ENCODE data around the gene SMARCA1. TPM values are rescaled to one million over a fixed set of nuclear protein-coding genes. Genes with fewer than 3 reads are reported as not detected.
"Not testable (repeated sequence)": the region's sequence is repeated elsewhere in the genome, so short reads cannot be mapped to it uniquely, and the experiment has no call there.

SMARCA1 gene
- 55.5 and 76.9 TPM in 2 replicates for polyA plus RNA-seq (2011; rRNA removed)
- polyA minus RNA-seq (2011; rRNA and poly(A)+ RNA removed) = 18.7 and 41.2 TPM in 2 replicates

- no peak for DNase-seq (ENCODE audit: low read depth, low spot score)
- ChIA-PET POLR2A (interaction anchor here (0.7 to 1.2 kb wide), 2 partner anchors 14 to 17 kb away, joined by 3 read pairs; partner anchors contain the start of gene OCRL), CTCF (no interaction called here)
- TF ChIP-seq CTCF (IDR thresholded peaks at IDR 0.05; ENCODE audit: low read depth, low read length) = no peak
- peak within 1 kb of the TSS; percentile 79 for H3K4me3 ChIP-seq (ENCODE audit: low read depth, low read length)
- H3K27me3 ChIP-seq (ENCODE audit: control insufficient read depth, insufficient read depth, low read length) = no peaks in the 10 kb centered on the region
- H3K9me3 ChIP-seq (ENCODE audit: control insufficient read depth, insufficient read depth, low read length) = no peaks in the 10 kb centered on the region; the same call in 1 of the 2 replicates
- peak within 1 kb of the TSS; percentile 70 for H3K27ac ChIP-seq (ENCODE audit: low read depth, low read length)
Measured at GRCh38 chrX:129523079-129523911, at the start of gene SMARCA1. TSS of gene SMARCA1 (minus strand) at chrX:129523490. CDS start at chrX:129523370, 120 bp downstream.

- Histone ChIP-seq H3K4me3 (ENCODE audit: low read depth, low read length) (no peak overlapping the region), H3K27ac (ENCODE audit: low read depth, low read length) (no peak overlapping the region), H3K9me3 (ENCODE audit: control insufficient read depth, insufficient read depth, low read length) (no peaks in the 10 kb centered on the region), H3K27me3 (ENCODE audit: control insufficient read depth, insufficient read depth, low read length) (no peaks in the 10 kb centered on the region)
- TF ChIP-seq CTCF (IDR thresholded peaks at IDR 0.05; ENCODE audit: low read depth, low read length) = no peak
- ChIA-PET POLR2A (no interaction called here), CTCF (no interaction called here)
- DNase-seq (ENCODE audit: low read depth, low spot score) = no peak
Measured at GRCh38 chrX:129572422-129572821, 49.1 kb upstream of the SMARCA1 start.

GRCh38 chrX:129568349-129568748 lies 45.1 kb upstream of the SMARCA1 start:
- Histone ChIP-seq H3K27ac (ENCODE audit: low read depth, low read length) (no peak overlapping the region), H3K4me3 (ENCODE audit: low read depth, low read length) (no peak overlapping the region), H3K9me3 (ENCODE audit: control insufficient read depth, insufficient read depth, low read length) (no peaks in the 10 kb centered on the region), H3K27me3 (ENCODE audit: control insufficient read depth, insufficient read depth, low read length) (no peaks in the 10 kb centered on the region)
- no peak for TF ChIP-seq CTCF (IDR thresholded peaks at IDR 0.05; ENCODE audit: low read depth, low read length)
- ChIA-PET POLR2A (no interaction called here), CTCF (no interaction called here)
- DNase-seq (ENCODE audit: low read depth, low spot score) = no peak

GRCh38 chrX:129566073-129566472 lies 42.8 kb upstream of the SMARCA1 start:
- ChIA-PET CTCF (no interaction called here), POLR2A (no interaction called here)
- no peak for TF ChIP-seq CTCF (IDR thresholded peaks at IDR 0.05; ENCODE audit: low read depth, low read length)
- H3K4me3 ChIP-seq (ENCODE audit: low read depth, low read length) = no peak overlapping the region
- no peak for DNase-seq (ENCODE audit: low read depth, low spot score)
- H3K9me3 ChIP-seq (ENCODE audit: control insufficient read depth, insufficient read depth, low read length) = no peaks in the 10 kb centered on the region
- no peaks in the 10 kb centered on the region for H3K27me3 ChIP-seq (ENCODE audit: control insufficient read depth, insufficient read depth, low read length)
- no peak overlapping the region for H3K27ac ChIP-seq (ENCODE audit: low read depth, low read length)

- H3K9me3 ChIP-seq (ENCODE audit: control insufficient read depth, insufficient read depth, low read length) = no peaks in the 10 kb centered on the region
- TF ChIP-seq CTCF (IDR thresholded peaks at IDR 0.05; ENCODE audit: low read depth, low read length) = no peak
- H3K4me3 ChIP-seq (ENCODE audit: low read depth, low read length) = no peak overlapping the region
- ChIA-PET CTCF (no interaction called here), POLR2A (no interaction called here)
- no peak for DNase-seq (ENCODE audit: low read depth, low spot score)
- H3K27me3 ChIP-seq (ENCODE audit: control insufficient read depth, insufficient read depth, low read length) = no peaks in the 10 kb centered on the region
- no peak overlapping the region for H3K27ac ChIP-seq (ENCODE audit: low read depth, low read length)
Measured at GRCh38 chrX:129565046-129565650, 41.9 kb upstream of the SMARCA1 start.

- POLR2A ChIA-PET; CTCF ChIA-PET; H3K4me3 ChIP-seq (ENCODE audit: low read depth, low read length); H3K9me3 ChIP-seq (ENCODE audit: control insufficient read depth, insufficient read depth, low read length); DNase-seq (ENCODE audit: low read depth, low spot score); H3K27ac ChIP-seq (ENCODE audit: low read depth, low read length); H3K27me3 ChIP-seq (ENCODE audit: control insufficient read depth, insufficient read depth, low read length): not testable (repeated sequence)
Measured at GRCh38 chrX:129564345-129564744, 41.1 kb upstream of the SMARCA1 start.
